ENCODE data around the gene PEPD.

The PEPD gene

DNA sequence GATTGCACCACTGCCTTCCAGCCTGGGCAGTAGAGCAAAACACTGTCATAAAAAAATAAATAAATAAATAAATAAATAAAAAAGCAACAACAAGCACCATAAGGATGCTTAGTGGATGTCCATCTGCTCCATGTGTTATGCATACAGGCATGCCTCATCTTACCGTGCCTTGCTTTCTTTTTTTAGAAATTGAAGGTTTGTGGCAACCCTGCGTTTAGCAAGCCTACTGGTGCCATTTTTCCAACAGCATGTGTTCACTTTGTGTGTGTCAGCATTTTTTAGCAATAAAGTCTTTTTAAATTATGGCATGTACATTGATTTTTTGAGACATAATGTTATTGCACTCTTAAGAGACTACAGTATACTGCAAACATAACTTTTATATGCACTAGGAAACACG lies 68.3 kb downstream of the PEPD start:
- DNase-seq = no peak

DNA sequence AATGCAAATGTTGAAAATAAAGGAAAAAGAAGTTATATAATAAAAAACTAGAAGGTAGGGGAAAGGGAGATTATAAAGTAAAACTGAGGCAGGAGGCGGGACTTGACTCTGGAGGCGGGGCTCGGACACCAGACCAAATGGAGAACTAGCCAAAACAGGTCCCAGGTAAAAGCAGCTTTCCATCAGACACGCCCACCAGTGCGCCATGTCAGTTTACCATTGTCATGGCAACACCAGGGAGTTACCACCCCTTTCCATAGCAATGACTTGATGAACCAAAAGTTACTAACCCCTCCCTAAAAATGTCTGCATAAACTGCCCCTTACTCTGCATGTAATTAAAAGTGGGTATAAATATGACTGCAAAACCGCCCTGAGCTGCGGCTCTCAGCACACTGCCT lies 70.9 kb downstream of the PEPD start:
- DNase-seq = no peak

DNA sequence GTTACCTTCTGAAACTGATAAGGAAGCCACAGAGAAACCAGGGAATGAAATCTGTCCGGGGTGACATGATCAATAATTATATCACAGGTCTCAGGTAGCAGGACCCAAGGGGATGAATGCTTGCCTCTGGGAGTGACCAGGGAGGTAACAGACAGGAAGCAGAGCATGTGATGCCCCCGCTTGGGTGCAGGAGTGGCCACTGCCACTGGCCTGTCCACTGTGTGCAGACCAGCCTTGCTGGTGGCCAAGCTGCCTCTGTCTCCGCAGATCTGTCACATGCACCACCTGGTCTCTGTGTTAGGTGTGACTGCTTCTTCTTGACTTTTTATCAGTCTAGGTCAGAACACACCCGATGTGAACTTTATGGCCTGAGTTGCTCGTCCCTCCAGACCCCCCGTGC lies 71.8 kb downstream of the PEPD start:
- no peak for DNase-seq

DNA sequence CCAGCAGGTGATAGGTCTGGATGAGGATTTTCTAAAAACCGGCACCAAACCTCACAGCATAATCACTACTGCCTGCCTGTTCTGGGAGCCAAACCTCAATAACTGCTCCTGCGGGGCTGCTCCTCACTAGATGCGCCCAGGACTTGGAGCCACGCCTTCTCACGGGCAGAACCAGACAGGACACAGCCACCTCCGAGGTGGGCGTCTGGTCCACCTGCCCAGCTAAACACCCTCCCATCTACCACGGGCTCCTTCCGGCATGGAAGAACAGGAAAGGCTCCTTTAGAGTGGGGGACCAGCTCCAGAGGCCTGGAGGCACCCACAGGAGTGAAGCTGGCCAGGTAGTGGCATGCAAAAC lies 73.5 kb downstream of the PEPD start:
- no peak for DNase-seq

DNA sequence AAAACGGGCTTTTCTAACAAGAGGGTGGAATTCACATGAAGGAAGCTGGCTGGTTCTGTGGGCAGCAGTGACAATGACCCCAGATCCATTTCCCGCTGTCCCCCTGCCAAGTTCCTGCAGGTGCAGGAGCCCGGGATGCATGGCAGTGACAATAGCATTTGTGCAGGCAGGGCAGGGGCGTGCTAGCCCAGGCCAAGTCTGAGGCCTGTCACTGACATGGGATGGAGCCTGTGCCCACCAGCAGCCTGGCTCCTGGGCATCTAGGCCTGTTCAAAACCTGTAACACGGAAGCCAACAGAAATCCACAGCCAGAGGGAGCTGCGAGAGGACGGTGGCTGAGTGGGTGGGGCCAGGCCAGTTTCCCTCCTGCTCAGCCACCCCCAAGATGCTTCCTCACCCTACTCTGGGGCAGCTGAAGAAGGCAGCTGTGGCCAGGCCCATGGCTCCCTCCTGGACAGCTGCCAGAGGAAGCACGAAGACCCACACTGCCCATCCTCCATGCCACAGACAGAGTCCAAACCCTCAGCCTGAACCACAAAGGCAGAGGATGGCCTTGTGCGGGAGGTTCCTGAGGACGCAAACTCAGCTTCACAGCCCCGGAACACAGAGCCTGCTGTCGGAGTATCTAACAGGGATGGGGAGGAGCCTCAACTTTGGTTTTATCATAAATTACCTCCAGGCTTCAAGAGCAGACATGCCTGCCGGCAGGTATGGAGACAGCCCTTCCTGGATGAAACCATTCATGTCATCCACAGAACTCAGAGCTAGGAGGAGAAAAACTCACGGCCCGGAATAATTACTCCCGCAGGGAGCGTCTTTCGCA lies 74.0 kb downstream of the PEPD start:
- DNase-seq = no peak

DNA sequence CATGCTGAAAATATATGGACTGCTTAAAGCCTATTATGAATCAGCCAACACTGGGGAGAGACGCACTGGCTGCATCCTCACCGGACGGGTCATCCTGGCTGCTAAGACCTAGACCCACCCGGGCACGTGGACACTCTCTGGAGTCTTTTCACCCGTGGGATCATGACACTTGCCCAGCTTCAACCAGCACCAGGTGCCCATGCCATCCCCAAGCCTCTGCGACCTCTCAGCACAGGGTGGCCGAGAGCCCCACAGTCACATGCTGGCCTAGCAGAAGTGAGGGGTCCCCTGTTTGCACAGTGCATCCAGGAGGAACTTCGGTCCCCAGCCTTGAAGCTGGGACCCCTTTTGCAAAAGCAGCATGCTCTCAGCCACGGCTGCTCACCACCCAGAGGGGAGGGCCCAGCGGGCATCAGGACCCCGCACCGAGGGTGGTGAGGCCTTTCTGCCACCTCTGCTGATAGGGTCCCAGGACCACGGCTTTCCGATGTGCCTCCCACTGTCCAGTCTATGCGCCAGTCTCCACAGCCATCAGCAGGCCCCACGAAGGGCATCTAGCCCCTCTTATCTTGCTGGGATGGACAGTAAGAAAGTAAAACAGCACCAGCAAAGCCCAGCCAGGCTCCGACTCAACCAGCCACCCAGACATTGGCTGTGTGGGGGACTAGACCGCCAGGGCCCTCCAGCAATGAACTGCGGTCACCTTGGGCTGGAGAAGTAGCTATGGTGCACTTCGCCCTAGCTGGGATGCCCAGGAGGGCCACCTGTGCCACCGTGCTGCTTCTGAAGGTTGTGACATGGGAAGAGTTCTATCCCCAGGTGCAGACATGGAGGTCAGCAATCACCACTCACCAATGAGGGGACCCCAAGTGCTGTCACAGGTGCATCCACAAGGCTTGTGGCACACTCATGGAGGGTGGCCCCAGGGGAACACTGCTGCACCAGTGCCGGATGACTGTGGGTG lies 75.0 kb downstream of the PEPD start:
- DNase-seq = no peak

DNA sequence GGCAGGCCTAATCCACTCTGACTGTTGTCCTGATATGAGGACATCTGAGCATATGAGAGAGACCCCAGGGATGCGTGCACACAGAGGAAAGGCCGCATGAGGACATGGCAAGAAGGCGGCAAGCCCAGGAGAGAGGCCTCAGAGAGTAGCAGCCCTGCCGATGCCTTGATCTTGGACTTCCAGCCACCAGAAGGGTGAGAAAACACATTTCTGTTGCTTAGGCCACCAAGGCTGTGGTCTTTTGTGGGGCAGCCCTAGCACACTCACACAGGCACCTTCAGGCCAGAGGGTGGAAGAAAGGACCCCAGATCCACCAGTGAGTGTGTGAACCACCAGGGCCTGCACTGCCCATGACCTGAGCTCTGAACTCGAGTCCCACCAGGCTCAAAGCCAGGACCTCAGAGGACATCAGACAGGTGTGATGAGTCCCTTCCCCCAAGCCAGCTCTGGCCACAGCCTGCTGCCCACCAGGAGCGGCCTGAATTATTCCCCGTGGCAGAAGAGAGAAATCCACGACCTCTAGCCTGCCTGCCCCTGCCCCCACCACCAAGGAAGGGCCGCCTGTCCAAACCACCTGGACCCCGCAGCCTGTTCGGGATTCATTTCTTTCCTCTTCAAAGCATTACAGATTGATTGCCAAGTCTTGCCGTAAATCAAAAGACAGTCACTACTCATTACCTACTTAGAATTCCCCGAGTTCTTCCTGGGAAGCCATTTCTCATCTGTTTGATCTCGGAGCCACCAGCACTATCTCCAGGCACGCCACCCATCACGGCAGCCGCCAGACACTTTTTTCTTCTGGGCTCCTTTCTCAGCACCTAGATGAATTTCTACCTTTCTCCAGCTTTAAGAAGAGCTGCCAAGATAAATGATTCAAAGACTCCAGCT lies 75.9 kb downstream of the PEPD start:
- DNase-seq = no peak

DNA sequence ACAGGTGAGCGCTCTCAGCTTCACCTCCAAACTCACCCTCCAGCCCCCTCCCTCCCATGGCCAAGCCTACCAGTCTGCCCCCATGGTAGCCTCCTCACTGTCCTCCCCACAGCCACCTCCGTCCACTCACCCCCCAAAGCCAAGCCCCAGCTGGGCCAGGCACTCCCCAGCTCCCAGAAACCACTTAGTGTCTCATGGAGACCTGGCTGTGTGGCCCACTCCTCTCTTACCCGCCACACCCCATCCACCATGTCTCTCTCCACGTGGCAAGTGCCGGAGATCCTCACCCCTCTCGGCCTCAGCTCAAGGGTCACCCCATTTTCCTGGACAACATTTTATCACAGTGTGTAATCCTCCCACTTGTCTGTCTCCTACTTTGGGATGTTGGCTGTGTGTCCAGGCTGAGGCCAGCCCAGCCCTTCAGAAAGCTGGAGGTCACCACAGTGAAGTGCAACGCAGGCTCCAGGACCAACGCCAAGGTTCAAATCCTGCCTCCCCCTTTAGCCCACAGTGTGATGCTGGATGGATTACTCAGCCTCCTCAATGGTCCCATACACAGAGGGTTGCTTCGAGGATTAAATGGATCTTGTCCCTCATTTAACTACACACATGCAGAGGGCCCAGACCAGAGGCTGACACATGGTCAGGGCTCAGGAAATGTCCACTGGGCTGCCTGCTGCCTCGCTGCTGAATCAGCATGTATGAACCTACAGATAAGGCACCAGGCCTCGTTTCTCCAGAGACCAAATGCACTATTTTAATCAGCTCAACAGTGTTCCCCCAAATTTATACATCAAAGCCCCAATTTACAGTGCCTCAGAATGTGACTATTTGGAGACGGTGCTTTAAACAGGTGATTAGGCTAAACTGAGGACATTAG lies 76.8 kb downstream of the PEPD start:
- no peak for DNase-seq

DNA sequence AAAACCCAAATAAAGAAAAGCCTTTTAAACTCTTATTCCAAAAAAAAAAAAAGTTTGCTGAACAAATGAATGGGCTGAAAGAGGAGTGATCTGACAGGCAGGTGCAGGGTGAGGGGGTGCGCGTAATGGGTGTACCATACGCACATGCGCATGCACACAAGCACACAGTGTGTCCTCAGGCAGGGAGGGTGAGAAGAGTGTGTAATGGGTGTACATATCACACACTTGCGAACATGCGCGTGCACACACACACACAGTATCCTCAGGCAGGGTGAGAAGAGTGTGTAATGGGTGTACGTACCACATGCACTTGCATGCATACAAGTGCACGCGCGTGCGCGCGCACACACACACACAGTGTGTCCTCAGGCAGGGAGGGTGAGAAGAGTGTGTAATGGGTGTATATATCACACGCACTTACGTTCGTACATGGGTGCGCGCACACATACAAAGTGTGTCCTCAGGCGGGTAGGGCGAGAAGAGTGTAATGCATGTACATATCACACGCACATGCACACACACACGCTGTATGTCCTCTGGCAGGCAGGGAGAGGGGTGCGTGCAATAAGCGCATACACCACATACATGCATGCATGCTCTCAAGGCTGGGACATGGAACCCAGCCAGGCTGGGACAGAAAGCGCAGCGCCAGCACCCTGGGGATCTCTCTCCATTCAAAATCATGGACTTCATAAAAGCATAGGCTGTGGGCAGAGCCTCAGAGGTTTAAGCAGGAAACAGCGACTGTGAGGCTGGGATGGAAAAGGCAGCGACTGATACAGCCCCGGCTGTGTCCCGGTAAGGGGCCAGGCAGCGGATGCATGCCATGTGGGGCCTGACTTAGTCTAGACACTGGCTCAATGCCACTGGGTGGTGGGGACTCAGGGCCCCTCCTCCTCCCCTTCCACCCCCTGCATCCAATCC lies 77.7 kb downstream of the PEPD start:
- DNase-seq = no peak

DNA sequence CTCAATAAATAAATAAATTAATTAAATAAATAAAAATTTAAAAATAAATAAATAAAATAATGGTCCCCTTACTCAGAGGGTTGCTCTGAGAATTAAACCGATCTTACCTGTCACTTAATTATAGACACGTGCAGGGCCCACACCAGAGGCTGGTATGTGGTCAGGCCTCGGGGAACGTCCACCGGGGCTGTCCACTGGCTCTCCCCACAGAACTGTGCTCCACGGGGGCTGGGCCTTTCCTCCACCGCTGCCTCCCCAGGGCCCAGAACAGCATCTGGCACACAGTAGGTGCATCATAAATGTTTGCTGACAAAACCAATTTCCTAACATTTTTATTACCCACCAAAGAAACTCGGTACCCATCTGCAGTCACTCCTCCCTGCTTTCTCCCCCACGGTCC lies 78.9 kb downstream of the PEPD start:
- DNase-seq = no peak

DNA sequence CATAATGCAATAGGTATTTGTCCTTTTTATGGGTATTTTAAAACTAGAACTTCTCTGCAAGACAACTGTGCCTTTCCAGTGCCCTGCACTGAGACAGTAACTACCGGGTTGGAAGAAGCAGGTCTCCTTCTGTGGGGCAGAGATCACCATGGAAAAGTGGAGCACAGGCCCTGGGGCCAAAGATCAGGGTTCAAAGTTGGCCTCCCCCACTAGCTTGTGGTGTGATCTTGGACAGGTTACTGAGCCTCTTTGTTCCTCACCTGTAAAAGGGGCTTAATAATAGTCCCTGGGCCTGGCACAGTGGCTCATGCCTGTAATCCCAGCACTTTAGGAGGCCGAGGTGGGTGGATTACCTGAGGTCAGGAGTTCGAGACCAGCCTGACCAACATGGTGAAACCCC lies 79.8 kb downstream of the PEPD start:
- no peak for DNase-seq

DNA sequence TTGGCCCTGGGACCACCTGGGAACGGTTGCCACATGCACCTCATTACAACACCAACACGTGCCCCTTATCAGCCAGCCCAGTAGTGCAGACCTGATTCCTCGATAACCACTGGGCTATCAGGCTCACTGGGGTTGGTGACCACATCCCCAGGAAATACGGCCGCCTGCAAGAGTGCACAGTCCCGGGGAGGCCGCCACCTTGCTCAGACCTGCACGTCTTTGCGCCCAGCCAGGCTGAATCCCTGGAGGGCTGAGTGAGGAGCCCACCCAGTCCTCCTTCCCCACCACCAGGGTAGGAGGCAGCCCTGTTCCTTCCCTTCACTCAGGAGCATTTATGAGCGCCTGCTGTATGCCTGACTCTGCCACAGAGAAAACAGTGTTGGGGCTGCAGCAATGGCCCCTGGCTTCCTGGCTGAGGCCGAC lies 80.3 kb downstream of the PEPD start:
- no peak for DNase-seq

DNA sequence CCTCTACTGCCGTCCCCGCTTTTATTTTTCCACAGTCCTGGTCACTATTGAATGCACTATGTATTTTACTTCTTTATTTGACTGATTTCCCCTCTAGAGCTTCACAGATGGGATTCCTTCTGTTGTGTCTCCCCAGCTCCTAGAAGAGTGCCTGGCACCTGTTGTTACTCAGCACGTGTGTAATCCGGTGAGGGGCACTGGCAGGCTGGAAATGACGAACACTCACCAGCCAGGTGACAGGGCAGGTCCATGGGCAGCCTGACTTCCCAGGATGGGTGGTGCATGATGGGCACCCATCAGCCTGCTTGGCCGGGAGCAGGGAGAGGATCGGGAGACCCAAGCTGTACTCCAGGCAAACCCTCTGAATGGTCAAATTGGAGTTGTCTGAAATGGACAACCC lies 80.9 kb downstream of the PEPD start:
- DNase-seq = no peak

DNA sequence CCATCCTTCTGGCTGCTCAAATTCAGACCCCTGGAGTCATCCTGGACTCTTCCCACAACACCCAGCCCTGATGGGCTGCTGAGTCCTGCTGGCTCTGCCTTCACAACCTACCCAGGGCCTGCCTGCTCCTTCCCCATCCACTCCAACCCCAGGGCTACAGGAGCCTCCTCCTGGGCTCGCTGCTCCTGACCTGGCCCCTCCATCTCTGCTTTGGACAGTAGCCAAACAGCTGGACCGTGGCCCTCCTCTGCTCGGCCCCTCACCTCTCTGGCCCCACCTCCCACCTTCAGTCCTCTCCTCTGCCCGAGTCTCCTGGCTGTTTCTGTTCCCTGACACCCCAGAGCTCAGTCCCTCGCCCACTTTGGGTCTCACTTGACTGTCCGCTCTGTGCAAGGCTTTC lies 81.3 kb downstream of the PEPD start:
- no peak for DNase-seq

DNA sequence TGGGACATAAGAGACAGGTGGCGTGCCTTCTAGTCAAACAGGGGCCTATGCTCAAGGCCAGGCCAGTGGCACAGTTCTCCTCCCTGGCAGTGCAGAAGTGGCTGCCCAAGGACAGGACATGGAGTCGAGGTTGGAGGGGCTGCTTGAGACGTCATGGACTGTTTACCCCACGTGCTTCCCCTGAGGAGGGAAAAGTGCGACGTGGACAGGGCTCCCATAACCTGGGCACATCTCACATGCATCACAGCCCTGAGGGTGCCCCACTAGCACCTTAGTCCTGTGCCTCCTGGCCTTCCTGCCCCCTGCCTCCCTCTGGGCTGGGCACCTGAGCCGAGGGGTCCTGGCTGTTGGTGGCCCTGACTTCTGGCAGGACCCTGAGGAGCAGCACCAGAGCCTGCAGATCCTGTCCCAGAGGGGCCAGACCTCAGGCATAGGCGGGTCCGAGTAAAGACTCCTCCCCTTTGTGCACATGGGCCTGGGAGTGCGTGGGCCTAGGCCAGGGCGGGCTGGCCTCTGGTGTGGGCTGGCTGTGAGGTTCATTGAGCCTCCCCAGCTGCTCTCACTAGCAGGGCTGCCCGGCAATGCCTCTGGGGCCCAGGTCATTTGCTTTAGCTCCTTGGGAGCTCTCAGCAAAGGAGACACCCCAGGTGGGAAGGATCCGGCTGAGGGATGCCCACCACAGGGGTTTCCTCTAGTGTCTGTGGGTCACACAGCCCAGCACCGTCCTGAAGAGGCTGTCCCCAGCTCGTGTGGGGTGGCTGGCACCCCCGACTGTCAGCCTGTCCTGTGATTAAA lies 82.4 kb downstream of the PEPD start:
- no peak for DNase-seq

DNA sequence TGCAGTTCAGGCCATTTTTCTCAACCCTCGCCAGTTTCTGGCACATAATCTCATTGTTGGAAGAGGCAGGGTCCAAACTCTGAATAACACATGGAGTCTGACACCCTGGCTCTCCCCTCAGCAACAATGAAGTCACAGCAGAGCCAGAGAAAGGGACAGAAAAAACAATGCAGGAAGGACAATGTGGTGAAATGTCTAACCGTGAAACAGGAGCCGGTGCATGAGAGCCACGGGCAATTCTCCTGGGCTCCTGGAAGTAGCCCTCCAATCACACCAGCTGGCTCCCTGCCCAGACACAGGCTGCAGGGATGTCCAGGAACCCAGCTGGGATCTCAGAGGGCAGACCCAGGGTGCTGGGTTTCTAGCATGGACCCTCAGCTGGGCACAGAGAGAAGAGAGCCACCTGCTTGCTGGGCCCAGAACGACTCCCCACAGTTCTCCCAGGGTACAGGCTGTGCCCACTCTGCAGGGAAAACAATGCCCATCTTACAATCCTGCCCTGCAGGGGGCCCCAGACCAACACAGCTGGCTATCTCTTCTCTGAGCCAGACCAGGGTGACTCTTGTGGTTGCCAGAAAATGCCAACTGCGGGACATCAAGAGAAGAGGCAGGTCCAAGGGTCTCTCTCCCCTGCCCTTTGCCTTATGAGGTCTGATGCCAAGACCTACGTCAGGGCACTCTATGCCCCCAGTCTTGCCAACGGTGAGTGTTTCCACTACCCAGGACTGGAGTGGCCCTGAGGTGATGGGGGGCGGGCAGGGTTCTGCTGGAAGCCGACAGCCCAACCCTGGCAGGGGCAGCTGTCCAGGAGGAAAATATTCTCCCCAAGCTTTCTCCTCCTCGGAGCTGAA lies 83.5 kb downstream of the PEPD start:
- DNase-seq = no peak

DNA sequence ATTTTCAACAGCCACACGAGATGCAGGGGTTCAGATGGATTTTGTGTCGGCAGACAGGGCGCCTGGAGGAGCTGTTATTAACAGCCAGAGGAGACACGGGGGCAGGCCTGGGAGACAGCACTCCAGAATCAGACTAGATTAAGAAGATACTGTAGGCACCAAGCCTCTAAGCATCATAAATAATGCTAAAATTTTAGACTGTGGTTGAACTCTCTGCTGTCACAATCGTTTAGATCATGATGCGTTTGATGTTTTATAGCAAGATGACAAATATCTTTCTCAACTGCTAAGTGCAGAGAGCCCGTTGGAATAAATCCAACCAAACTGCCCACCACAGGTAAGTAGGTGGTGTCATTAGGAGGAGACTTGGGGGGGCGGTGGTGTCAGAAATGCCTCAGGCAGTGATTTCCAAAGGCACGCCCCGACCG lies 84.2 kb downstream of the PEPD start:
- DNase-seq = no peak

DNA sequence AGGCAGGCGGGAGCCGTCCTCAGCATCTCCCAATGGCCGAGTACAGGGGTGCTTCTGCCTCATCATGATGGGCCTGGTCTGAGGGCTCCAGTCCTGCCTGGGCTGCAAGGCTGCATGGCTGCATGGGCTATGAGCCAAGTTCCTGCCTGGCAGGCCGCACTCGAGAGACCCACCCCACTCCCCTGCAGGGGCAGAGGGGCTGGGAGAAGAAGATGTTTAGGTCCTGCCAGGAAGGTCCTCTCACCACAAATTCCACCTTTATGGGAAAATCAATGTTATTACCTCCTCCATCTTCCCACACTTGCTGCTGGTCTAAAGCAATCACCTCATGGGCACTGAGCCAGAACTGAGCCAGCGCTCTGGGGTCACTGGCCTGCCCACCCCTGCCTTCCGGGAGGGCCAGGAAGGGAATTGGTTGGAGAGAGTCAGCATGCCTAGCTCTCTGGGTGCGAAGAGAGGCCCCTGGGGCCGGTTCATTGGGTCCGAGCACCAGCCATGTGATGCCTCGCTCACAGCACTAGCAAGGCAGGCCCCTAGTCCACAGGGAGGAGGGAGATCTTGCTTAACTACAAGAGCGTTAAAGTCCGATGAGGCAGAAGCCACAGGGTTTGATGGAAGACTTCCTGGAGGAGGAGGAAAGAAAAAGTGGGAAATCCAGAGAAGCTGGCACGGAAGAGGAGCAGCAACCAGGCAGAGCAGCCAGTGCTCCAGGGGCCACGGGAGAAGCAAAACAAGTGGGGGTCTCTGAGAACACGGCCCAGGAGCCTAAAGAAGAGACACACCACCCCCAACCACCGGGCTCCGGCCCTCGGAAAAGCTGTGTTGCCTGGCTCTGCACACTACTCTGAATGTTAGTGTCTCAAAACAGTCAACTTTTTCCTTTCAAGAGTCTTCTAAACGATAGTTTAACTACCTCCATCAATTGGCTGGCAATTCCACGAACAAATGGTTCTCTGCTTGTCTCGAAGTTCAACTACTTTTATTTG lies 84.9 kb downstream of the PEPD start:
- no peak for DNase-seq
